Activated naive CD8-positive, alpha-beta T cell treated with anti-CD3 and anti-CD28 coated beads, Interleukin-2, amount 10 ng/mL, durations not matched to agents 7 days and 5 days (primary cell): ENCODE data around the gene FDXACB1. TPM values are rescaled to one million over a fixed set of nuclear protein-coding genes. Genes with fewer than 3 reads are reported as not detected.
A peak's percentile ranks its signal among the peaks of the same experiment; 100 is the strongest.

Experiments
- ATAC-seq: fragments of 150-1000 bp; cut with Tn5 transposase; one replicate; pipeline ENCODE4 v1.10.0; 2021; ENCODE audit warnings: low read depth, moderate library complexity
- POLR2A ChIA-PET: fragments of 350-600 bp; sonication (Branson Sonifier 250); formaldehyde crosslinking; loops from one replicate; lab custom pipeline; 2021; ENCODE audit warnings: antibody characterized with exemption; lab: Charles Lee
- DNase-seq: peaks from one replicate; pipeline ENCODE4 v3.0.0; 2021
- H3K27ac Mint-ChIP-seq: one replicate; pipeline ENCODE4 v1.8.0; 2022; ENCODE audit warnings: mild to moderate bottlenecking, mixed read lengths
- H3K27me3 Mint-ChIP-seq: one replicate; pipeline ENCODE4 v1.8.0; 2022; ENCODE audit warnings: mild to moderate bottlenecking, moderate library complexity, mixed read lengths
- H3K36me3 Mint-ChIP-seq: one replicate; pipeline ENCODE4 v1.8.0; 2021; ENCODE audit warnings: mild to moderate bottlenecking, mixed read lengths
- H3K4me1 Mint-ChIP-seq: one replicate; pipeline ENCODE4 v1.8.0; 2021; ENCODE audit warnings: mixed read lengths
- H3K4me3 Mint-ChIP-seq: one replicate; pipeline ENCODE4 v1.8.0; 2022; ENCODE audit warnings: mild to moderate bottlenecking, moderate library complexity, mixed read lengths
- H3K9me3 Mint-ChIP-seq: one replicate; pipeline ENCODE4 v1.8.0; 2021; ENCODE audit warnings: mixed read lengths
- total RNA-seq, 2 experiments: library from RNA; stranded (reverse); gene quantifications; one replicate each; pipeline ENCODE4 v1.2.3, GENCODE V29; 2021

The FDXACB1 gene
- total RNA-seq: 1 to 10 TPM; 3.4 to 3.5 TPM

GRCh38 chr11:111878849-111879636, at the start of gene FDXACB1, which contains the start of gene CFAP68:
Gene FDXACB1 (minus strand): TSS chr11:111879165. CDS start chr11:111879132, 33 bp downstream.
Gene CFAP68 (plus strand): TSS chr11:111879541. CDS start chr11:111879561, 20 bp downstream.
- H3K27ac Mint-ChIP-seq: peak within 1 kb of the TSS; percentile 100
- peak within 1 kb of the TSS; percentile 97 for H3K4me3 Mint-ChIP-seq
- ATAC-seq (peak; percentile 94), DNase-seq (peak; percentile 93)
- H3K36me3 Mint-ChIP-seq: peaks cover 3% of the 10 kb centered on the region
- H3K4me1 Mint-ChIP-seq: peaks cover 14% of the 10 kb centered on the region
- no peaks in the 10 kb centered on the region for H3K27me3 Mint-ChIP-seq
- POLR2A ChIA-PET: interaction anchor here (1.0 to 2.7 kb wide), 3 partner anchors 8 to 57 kb away, joined by 3 to 8 read pairs (median 8); partner anchors contain the start of gene ALG9
- no peaks in the 10 kb centered on the region for H3K9me3 Mint-ChIP-seq

- peak overlapping the region; percentile 86 for H3K4me3 Mint-ChIP-seq
- POLR2A ChIA-PET: interaction anchor here (0.7 to 1.7 kb wide), 13 partner anchors 9 to 160 kb away, joined by 3 to 12 read pairs (median 5); partner anchors contain the start of genes ALG9, CFAP68, DIXDC1 and SDHD
- peaks cover 11% of the 10 kb centered on the region for H3K27me3 Mint-ChIP-seq
- peak; percentile 90 for ATAC-seq
- peak; percentile 98 for DNase-seq
- H3K27ac Mint-ChIP-seq: peak overlapping the region; percentile 90
- peaks cover 5% of the 10 kb centered on the region for H3K4me1 Mint-ChIP-seq
- no peaks in the 10 kb centered on the region for H3K9me3 Mint-ChIP-seq
- no peaks in the 10 kb centered on the region for H3K36me3 Mint-ChIP-seq
Observed at GRCh38 chr11:111926505-111927391, 47.8 kb upstream of the FDXACB1 start.

- H3K4me3 Mint-ChIP-seq: peak overlapping the region; percentile 86
- peak overlapping the region; percentile 90 for H3K27ac Mint-ChIP-seq
- no peaks in the 10 kb centered on the region for H3K36me3 Mint-ChIP-seq
- H3K4me1 Mint-ChIP-seq: peaks cover 5% of the 10 kb centered on the region
- peaks cover 12% of the 10 kb centered on the region for H3K27me3 Mint-ChIP-seq
- no peaks in the 10 kb centered on the region for H3K9me3 Mint-ChIP-seq
- ATAC-seq (no peak), DNase-seq (no peak)
- POLR2A ChIA-PET: interaction anchor here (0.7 to 1.7 kb wide), 10 partner anchors 8 to 160 kb away, joined by 3 to 12 read pairs (median 6); partner anchors contain the start of genes ALG9, CFAP68, DIXDC1 and SDHD
Observed at GRCh38 chr11:111925953-111926352, 47.0 kb upstream of the FDXACB1 start.

GRCh38 chr11:111923951-111924350, 45.0 kb upstream of the FDXACB1 start:
- Mint-ChIP-seq H3K27ac (no peak overlapping the region), H3K36me3 (no peaks in the 10 kb centered on the region), H3K27me3 (peaks cover 14% of the 10 kb centered on the region), H3K4me3 (no peak overlapping the region), H3K9me3 (no peaks in the 10 kb centered on the region), H3K4me1 (peaks cover 5% of the 10 kb centered on the region)
- DNase-seq: no peak
- no peak for ATAC-seq
- POLR2A ChIA-PET: no interaction called here

GRCh38 chr11:111923351-111923788, 44.4 kb upstream of the FDXACB1 start:
- ATAC-seq: no peak
- no peak overlapping the region for H3K27ac Mint-ChIP-seq
- peaks cover 5% of the 10 kb centered on the region for H3K4me1 Mint-ChIP-seq
- no peak overlapping the region for H3K4me3 Mint-ChIP-seq
- POLR2A ChIA-PET: no interaction called here
- H3K27me3 Mint-ChIP-seq: peaks cover 14% of the 10 kb centered on the region
- no peaks in the 10 kb centered on the region for H3K36me3 Mint-ChIP-seq
- no peak for DNase-seq
- no peaks in the 10 kb centered on the region for H3K9me3 Mint-ChIP-seq

GRCh38 chr11:111922803-111923202, 43.8 kb upstream of the FDXACB1 start:
- Mint-ChIP-seq H3K27ac (no peak overlapping the region), H3K9me3 (no peaks in the 10 kb centered on the region), H3K36me3 (no peaks in the 10 kb centered on the region), H3K4me1 (peaks cover 5% of the 10 kb centered on the region), H3K27me3 (peaks cover 14% of the 10 kb centered on the region), H3K4me3 (no peak overlapping the region)
- ATAC-seq (no peak), DNase-seq (no peak)
- POLR2A ChIA-PET: no interaction called here

- peaks cover 3% of the 10 kb centered on the region for H3K4me1 Mint-ChIP-seq
- no peak overlapping the region for H3K4me3 Mint-ChIP-seq
- peaks cover 14% of the 10 kb centered on the region for H3K27me3 Mint-ChIP-seq
- POLR2A ChIA-PET: no interaction called here
- DNase-seq: no peak
- no peaks in the 10 kb centered on the region for H3K9me3 Mint-ChIP-seq
- no peaks in the 10 kb centered on the region for H3K36me3 Mint-ChIP-seq
- H3K27ac Mint-ChIP-seq: no peak overlapping the region
- ATAC-seq: no peak
Observed at GRCh38 chr11:111921541-111922230, 42.7 kb upstream of the FDXACB1 start.

- POLR2A ChIA-PET: no interaction called here
- no peaks in the 10 kb centered on the region for H3K9me3 Mint-ChIP-seq
- H3K4me3 Mint-ChIP-seq: no peak overlapping the region
- H3K27ac Mint-ChIP-seq: no peak overlapping the region
- no peak for ATAC-seq
- peaks cover 14% of the 10 kb centered on the region for H3K27me3 Mint-ChIP-seq
- H3K4me1 Mint-ChIP-seq: no peaks in the 10 kb centered on the region
- DNase-seq: no peak
- H3K36me3 Mint-ChIP-seq: no peaks in the 10 kb centered on the region
Observed at GRCh38 chr11:111920908-111921307, 41.9 kb upstream of the FDXACB1 start.

- POLR2A ChIA-PET: interaction anchor here (1.2 kb wide), 1 partner anchor 8 kb away, joined by 4 read pairs; no protein-coding TSS in a partner anchor
- no peaks in the 10 kb centered on the region for H3K9me3 Mint-ChIP-seq
- H3K36me3 Mint-ChIP-seq: no peaks in the 10 kb centered on the region
- H3K4me1 Mint-ChIP-seq: no peaks in the 10 kb centered on the region
- H3K27me3 Mint-ChIP-seq: peaks cover 26% of the 10 kb centered on the region
- no peak within 1 kb of the TSS for H3K27ac Mint-ChIP-seq
- H3K4me3 Mint-ChIP-seq: no peak within 1 kb of the TSS
- ATAC-seq (no peak), DNase-seq (no peak)
Observed at GRCh38 chr11:111918390-111919256, 39.7 kb upstream of the FDXACB1 start, which contains the start of gene C11orf52. Gene C11orf52 (plus strand): TSS chr11:111918913. CDS start chr11:111918973, 60 bp downstream.

GRCh38 chr11:111917788-111918187, 38.8 kb upstream of the FDXACB1 start:
- ATAC-seq (no peak), DNase-seq (no peak)
- Mint-ChIP-seq H3K9me3 (no peaks in the 10 kb centered on the region), H3K36me3 (no peaks in the 10 kb centered on the region), H3K4me1 (no peaks in the 10 kb centered on the region), H3K27ac (no peak overlapping the region), H3K4me3 (no peak overlapping the region), H3K27me3 (peaks cover 34% of the 10 kb centered on the region)
- POLR2A ChIA-PET: interaction anchor here (0.7 to 1.2 kb wide), 3 partner anchors 8 to 19 kb away, joined by 3 to 4 read pairs (median 4); no protein-coding TSS in a partner anchor

GRCh38 chr11:111917312-111917711, 38.3 kb upstream of the FDXACB1 start:
- H3K27me3 Mint-ChIP-seq: peaks cover 34% of the 10 kb centered on the region
- POLR2A ChIA-PET: interaction anchor here (0.7 to 1.2 kb wide), 3 partner anchors 9 to 19 kb away, joined by 3 to 4 read pairs (median 4); no protein-coding TSS in a partner anchor
- H3K36me3 Mint-ChIP-seq: no peaks in the 10 kb centered on the region
- H3K4me1 Mint-ChIP-seq: no peaks in the 10 kb centered on the region
- H3K27ac Mint-ChIP-seq: no peak overlapping the region
- H3K4me3 Mint-ChIP-seq: no peak overlapping the region
- ATAC-seq (no peak), DNase-seq (no peak)
- H3K9me3 Mint-ChIP-seq: no peaks in the 10 kb centered on the region

GRCh38 chr11:111916768-111917167, 37.8 kb upstream of the FDXACB1 start:
- H3K36me3 Mint-ChIP-seq: no peaks in the 10 kb centered on the region
- no peaks in the 10 kb centered on the region for H3K4me1 Mint-ChIP-seq
- H3K4me3 Mint-ChIP-seq: no peak overlapping the region
- POLR2A ChIA-PET: no interaction called here
- H3K9me3 Mint-ChIP-seq: no peaks in the 10 kb centered on the region
- DNase-seq (no peak), ATAC-seq (no peak)
- H3K27me3 Mint-ChIP-seq: peaks cover 36% of the 10 kb centered on the region
- no peak overlapping the region for H3K27ac Mint-ChIP-seq
